Body of pancreas (tissue), 4 donors: Measurements from ENCODE around the gene BCL7A.

Experiments used
- CTCF ChIP-seq, 7 experiments: fragments of 450-650 bp in 4 of 7; fragments of 200-600 bp in 3 of 7; sonication (generic) in 3 of 7; IDR thresholded peaks; one replicate each; pipeline ENCODE4 v1.5.1; 2016 to 2019; ENCODE audit warnings: antibody characterized with exemption in 7 of 7
- POLR2A ChIP-seq, 3 donors: fragments of 450-650 bp; IDR thresholded peaks; one replicate each; pipeline ENCODE4 v1.6.1; 2016; ENCODE audit warnings: antibody characterized with exemption in 3 of 3, mild to moderate bottlenecking in 2 of 3

- peak in 1 of 7 experiments; percentile 34 for TF ChIP-seq CTCF (IDR thresholded peaks at IDR 0.05)
- no peak for TF ChIP-seq POLR2A (IDR thresholded peaks at IDR 0.05)
Measured at GRCh38 chr12:122026706-122027333, 5.1 kb downstream of the BCL7A start.
